WI38 (cell line): Measurements from ENCODE around the gene C9orf72.
A peak's percentile ranks its signal among the peaks of the same experiment; 100 is the strongest.

ENCODE experiments used
- H3K4me3 ChIP-seq: 2 replicates; pipeline ENCODE4 v1.5.1; 2011; ENCODE audit warnings: low read depth, mild to moderate bottlenecking, control low read depth, low read length
- CTCF ChIP-seq: IDR thresholded peaks from 2 replicates; pipeline ENCODE4 v1.5.1; 2012; ENCODE audit warnings: low read depth, mild to moderate bottlenecking, control low read depth, low read length

The C9orf72 gene

DNA sequence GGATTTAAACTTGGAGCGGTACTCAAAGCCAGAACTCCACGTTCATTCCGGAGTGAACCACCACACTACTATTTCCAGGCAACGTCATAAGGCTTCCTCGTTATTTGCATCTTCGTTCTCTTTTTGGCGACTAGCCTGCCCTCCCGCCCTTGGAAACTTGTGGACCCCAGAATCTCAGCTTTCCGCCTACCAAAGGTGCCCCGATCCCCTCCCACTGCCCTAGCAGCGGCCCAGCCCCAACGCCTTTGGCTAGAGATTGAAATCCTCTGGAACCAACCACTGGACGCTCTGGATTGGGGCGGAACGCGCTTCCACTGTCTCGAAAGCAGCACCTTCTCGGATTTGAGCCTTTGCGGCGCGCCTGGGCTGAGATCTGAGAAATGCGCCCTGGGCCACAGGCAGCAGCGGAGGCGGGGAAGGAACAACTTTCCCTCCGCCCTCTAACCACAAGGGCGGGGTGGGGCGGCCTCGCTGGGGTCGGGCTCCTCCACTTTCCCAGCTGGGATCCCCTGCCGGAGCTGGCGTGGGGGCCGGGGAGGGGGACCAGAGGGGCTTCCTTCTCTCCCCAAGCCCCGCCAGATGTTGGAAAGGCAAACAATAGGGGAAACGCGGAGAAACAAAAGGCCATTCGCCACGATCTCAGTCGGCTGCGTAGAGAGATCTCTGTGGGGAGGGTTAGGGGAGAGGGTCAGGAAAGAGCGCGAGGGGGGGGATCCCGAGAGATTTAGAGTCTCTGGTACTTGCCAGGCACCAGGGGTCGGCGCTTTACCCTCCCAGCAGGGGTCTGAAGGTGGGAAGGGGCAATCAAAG lies 45.0 kb downstream of the C9orf72 start:
- TF ChIP-seq CTCF: no peak
- H3K4me3 ChIP-seq: peak overlapping the region; percentile 61

DNA sequence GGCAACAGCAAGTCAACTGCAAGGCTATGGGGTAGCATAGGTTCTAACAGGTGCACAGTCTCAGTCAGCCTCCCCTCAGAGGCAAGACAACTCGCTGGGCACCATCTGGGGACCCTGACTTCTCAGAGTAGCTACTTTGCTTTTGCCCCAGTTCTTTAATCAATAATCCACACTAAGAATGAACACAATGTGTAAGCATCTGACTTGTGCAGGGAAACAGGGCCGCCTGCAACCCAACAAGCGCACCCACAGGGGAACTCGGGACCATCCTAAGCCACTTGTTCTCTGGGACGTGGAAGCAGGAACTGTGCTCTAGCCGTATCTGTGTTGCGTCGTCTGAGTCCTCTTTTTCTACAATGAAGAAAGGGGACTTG lies 45.6 kb downstream of the C9orf72 start:
- H3K4me3 ChIP-seq: no peak overlapping the region
- no peak for TF ChIP-seq CTCF

DNA sequence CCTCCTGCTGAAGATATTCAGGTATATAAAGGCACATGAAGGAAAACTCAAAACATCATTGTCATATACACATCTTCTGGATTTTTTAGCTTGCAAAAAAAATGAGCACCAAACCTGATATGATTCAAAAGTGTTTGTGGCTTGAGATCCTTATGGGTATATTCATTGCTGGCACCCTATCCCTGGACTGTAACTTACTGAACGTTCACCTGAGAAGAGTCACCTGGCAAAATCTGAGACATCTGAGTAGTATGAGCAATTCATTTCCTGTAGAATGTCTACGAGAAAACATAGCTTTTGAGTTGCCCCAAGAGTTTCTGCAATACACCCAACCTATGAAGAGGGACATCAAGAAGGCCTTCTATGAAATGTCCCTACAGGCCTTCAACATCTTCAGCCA lies 49.0 kb downstream of the C9orf72 start, which contains the start of gene IFNK:
Gene IFNK (plus strand): TSS at position 55 of the 400 bp plus-strand sequence. CDS start 47 bp downstream, at position 102.
- H3K4me3 ChIP-seq: no peak within 1 kb of the TSS
- no peak for TF ChIP-seq CTCF

- no peak overlapping the region for H3K4me3 ChIP-seq
- TF ChIP-seq CTCF: no peak
Observed at GRCh38 chr9:27523141-27523540, 50.1 kb downstream of the C9orf72 start.

GRCh38 chr9:27520986-27521385 lies 52.3 kb downstream of the C9orf72 start:
- no peak for TF ChIP-seq CTCF
- no peak overlapping the region for H3K4me3 ChIP-seq

- no peak for TF ChIP-seq CTCF
- no peak overlapping the region for H3K4me3 ChIP-seq
Observed at GRCh38 chr9:27519466-27520465, 53.5 kb downstream of the C9orf72 start.
